ENCODE data around the gene KCNH3.

Gene KCNH3

DNA sequence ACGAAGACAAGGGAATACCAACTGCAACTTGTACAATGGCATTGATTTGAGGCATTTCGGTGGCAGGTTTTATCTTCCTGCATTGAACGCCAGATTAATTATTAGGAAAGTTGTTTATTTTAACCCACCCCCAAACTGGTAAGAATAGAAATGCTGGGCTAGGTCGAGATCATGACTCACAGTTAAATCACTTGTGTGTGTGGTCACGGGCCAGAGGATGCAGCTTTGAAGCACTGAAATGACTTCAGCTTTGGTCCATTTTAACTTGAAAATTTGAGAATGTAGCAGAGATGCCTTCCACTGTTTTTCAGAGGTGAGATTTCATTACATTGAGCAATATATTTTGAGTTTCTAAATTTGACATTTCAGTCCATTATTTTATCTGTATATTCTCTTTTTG, 23.6 kb upstream of the KCNH3 start:
- TF ChIP-seq, protein P1, sequence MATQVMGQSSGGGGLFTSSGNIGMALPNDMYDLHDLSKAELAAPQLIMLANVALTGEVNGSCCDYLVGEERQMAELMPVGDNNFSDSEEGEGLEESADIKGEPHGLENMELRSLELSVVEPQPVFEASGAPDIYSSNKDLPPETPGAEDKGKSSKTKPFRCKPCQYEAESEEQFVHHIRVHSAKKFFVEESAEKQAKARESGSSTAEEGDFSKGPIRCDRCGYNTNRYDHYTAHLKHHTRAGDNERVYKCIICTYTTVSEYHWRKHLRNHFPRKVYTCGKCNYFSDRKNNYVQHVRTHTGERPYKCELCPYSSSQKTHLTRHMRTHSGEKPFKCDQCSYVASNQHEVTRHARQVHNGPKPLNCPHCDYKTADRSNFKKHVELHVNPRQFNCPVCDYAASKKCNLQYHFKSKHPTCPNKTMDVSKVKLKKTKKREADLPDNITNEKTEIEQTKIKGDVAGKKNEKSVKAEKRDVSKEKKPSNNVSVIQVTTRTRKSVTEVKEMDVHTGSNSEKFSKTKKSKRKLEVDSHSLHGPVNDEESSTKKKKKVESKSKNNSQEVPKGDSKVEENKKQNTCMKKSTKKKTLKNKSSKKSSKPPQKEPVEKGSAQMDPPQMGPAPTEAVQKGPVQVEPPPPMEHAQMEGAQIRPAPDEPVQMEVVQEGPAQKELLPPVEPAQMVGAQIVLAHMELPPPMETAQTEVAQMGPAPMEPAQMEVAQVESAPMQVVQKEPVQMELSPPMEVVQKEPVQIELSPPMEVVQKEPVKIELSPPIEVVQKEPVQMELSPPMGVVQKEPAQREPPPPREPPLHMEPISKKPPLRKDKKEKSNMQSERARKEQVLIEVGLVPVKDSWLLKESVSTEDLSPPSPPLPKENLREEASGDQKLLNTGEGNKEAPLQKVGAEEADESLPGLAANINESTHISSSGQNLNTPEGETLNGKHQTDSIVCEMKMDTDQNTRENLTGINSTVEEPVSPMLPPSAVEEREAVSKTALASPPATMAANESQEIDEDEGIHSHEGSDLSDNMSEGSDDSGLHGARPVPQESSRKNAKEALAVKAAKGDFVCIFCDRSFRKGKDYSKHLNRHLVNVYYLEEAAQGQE (IDR thresholded peaks at IDR 0.05; ENCODE audit: insufficient read depth in 1 of 2, low read depth in 2 of 2, low read length in 2 of 2): no peak
- TF ChIP-seq SIN3A (IDR thresholded peaks at IDR 0.05; ENCODE audit: borderline replicate concordance, insufficient read depth, low read length) (no peak), TAF1 (IDR thresholded peaks at IDR 0.05; ENCODE audit: borderline replicate concordance, insufficient read depth, low read length) (no peak), POLR2AphosphoS5 (IDR thresholded peaks at IDR 0.05; ENCODE audit: low read depth, low read length) (no peak), FOXP2 (optimal IDR thresholded peaks at IDR 0.05; ENCODE audit: borderline replicate concordance, extremely low read depth, extremely low read length, insufficient read depth) (no peak)

DNA sequence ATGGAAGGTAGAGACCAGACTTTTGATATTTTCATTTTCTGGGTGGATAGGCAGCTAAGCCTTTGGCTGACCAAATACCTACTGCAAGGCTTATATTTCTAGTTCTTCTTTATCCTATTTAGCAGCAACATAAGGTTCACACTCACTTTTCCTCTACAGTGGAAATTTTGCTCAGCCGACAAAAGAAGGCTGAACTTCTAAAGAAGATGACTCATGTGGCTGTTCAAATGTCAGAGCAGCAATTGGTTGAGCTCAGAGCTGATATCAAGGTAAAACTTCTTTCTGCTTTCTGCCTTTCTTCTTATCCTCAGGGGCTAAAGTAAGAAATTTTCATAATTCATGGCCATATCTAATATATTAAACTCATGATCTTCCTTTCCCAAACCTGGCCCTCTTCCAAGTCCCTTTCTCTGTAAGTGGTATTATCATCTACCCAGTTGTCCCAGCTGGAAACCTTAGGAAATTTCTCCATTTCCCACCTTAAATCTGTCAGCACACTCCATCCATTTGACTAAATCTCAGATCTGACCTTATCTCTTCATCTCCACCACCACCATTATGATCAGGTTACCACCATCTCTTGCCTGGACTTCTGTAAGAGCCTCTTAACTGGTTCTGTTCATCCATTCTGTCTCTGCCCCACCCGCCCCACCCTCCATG, 19.8 kb upstream of the KCNH3 start:
- TF ChIP-seq, protein P1 (IDR thresholded peaks at IDR 0.05; ENCODE audit: insufficient read depth in 1 of 2, low read depth in 2 of 2, low read length in 2 of 2): no peak
- TF ChIP-seq FOXP2 (optimal IDR thresholded peaks at IDR 0.05; ENCODE audit: borderline replicate concordance, extremely low read depth, extremely low read length, insufficient read depth): no peak
- TF ChIP-seq SIN3A (IDR thresholded peaks at IDR 0.05; ENCODE audit: borderline replicate concordance, insufficient read depth, low read length): no peak
- TF ChIP-seq POLR2AphosphoS5 (IDR thresholded peaks at IDR 0.05; ENCODE audit: low read depth, low read length): no peak
- no peak for TF ChIP-seq TAF1 (IDR thresholded peaks at IDR 0.05; ENCODE audit: borderline replicate concordance, insufficient read depth, low read length)

DNA sequence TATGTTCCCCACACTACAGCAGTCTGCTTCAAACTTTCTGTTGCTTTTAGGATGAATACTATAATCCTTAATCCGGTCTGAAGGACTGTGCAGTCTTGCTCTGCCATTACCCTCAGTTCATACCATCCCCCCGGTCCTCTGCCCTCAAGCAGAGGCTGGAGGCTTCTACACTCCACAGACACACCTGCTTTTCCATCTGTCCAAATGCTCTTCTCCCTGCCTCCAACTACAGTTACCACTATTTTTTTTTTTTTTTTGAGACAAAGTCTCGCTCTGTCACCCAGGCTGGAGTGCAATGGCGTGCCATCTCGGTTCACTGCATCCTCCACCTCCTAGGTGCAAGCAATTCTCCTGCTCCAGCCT, 19.3 kb upstream of the KCNH3 start:
- TF ChIP-seq TAF1 (IDR thresholded peaks at IDR 0.05; ENCODE audit: borderline replicate concordance, insufficient read depth, low read length) (no peak), FOXP2 (optimal IDR thresholded peaks at IDR 0.05; ENCODE audit: borderline replicate concordance, extremely low read depth, extremely low read length, insufficient read depth) (no peak), POLR2AphosphoS5 (IDR thresholded peaks at IDR 0.05; ENCODE audit: low read depth, low read length) (no peak), SIN3A (IDR thresholded peaks at IDR 0.05; ENCODE audit: borderline replicate concordance, insufficient read depth, low read length) (no peak)
- TF ChIP-seq, protein P1 (IDR thresholded peaks at IDR 0.05; ENCODE audit: insufficient read depth in 1 of 2, low read depth in 2 of 2, low read length in 2 of 2): no peak

DNA sequence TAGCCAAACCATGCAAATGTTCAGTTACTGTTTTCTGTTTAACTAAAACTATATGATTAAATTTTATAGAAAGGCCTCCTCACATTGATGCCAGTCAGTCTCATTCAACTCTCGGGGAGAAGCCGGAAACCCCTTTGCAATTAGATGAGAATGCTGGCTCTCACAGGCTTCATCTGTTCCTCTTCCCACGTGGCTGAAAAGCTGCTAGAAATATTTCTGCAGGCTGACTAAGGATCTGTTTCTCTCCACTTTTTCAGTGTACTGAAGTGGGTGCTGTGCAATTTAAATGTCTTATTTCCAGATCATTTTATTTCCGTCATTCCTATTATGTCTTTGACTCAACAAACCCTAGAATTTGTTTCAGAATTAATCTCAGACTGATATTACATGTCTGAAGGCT, 17.4 kb upstream of the KCNH3 start:
- no peak for TF ChIP-seq FOXP2 (optimal IDR thresholded peaks at IDR 0.05; ENCODE audit: borderline replicate concordance, extremely low read depth, extremely low read length, insufficient read depth)
- no peak for TF ChIP-seq POLR2AphosphoS5 (IDR thresholded peaks at IDR 0.05; ENCODE audit: low read depth, low read length)
- TF ChIP-seq TAF1 (IDR thresholded peaks at IDR 0.05; ENCODE audit: borderline replicate concordance, insufficient read depth, low read length): no peak
- TF ChIP-seq, protein P1 (IDR thresholded peaks at IDR 0.05; ENCODE audit: insufficient read depth in 1 of 2, low read depth in 2 of 2, low read length in 2 of 2): no peak
- TF ChIP-seq SIN3A (IDR thresholded peaks at IDR 0.05; ENCODE audit: borderline replicate concordance, insufficient read depth, low read length): no peak

Measured in PFSK-1 (cell line).